Activated naive CD8-positive, alpha-beta T cell treated with anti-CD3 and anti-CD28 coated beads for 36 hours (primary cell): ENCODE data around the gene CABCOCO1. TPM values are rescaled to one million over a fixed set of nuclear protein-coding genes. Genes with fewer than 3 reads are reported as not detected.

Experiments used
- DNase-seq: peaks from one replicate; pipeline ENCODE4 v3.0.0; 2021
- H3K27ac Mint-ChIP-seq: one replicate; pipeline ENCODE4 v1.8.0; 2022; ENCODE audit warnings: mild to moderate bottlenecking, moderate library complexity, mixed read lengths
- H3K27me3 Mint-ChIP-seq: one replicate; pipeline ENCODE4 v1.8.0; 2022; ENCODE audit warnings: mild to moderate bottlenecking, mixed read lengths
- H3K36me3 Mint-ChIP-seq: one replicate; pipeline ENCODE4 v1.8.0; 2021; ENCODE audit warnings: mild to moderate bottlenecking, mixed read lengths
- H3K4me1 Mint-ChIP-seq: one replicate; pipeline ENCODE4 v1.8.0; 2021; ENCODE audit warnings: mixed read lengths
- H3K4me3 Mint-ChIP-seq: one replicate; pipeline ENCODE4 v1.8.0; 2022; ENCODE audit warnings: mild to moderate bottlenecking, moderate library complexity, mixed read lengths
- H3K9me3 Mint-ChIP-seq: one replicate; pipeline ENCODE4 v1.8.0; 2022; ENCODE audit warnings: mixed read lengths
- total RNA-seq, 2 experiments: library from RNA; stranded (reverse); gene quantifications; one replicate each; pipeline ENCODE4 v1.2.3, GENCODE V29; 2021

Gene CABCOCO1
- total RNA-seq, 2 experiments from 2014 or later = not detected

- no peak for DNase-seq
- Mint-ChIP-seq H3K36me3 (no peaks in the 10 kb centered on the region), H3K4me1 (peaks cover 4% of the 10 kb centered on the region), H3K27me3 (peaks cover 8% of the 10 kb centered on the region), H3K27ac (no peak overlapping the region), H3K4me3 (no peak overlapping the region), H3K9me3 (no peaks in the 10 kb centered on the region)
Observed at GRCh38 chr10:61812920-61813319, 150.2 kb downstream of the CABCOCO1 start.

DNA sequence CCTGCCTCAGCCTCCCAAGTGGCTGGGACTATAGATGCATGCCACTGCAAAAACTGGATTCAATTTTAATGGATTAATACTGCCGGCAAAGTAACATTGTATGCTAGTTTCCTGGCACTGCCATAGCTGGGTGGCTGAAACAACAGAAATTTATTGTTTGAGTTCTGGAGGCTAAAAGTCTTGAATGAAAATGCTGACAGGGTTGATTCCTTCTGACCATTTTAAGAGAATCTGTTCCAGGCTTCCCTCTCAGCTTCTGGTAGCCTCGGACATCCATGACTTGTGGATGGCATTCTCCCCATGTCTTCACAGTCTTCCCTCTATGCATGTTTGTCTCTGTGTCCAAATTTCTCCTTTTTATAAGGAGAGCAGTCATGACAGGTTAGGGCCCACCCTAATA lies 151.4 kb downstream of the CABCOCO1 start:
- no peak for DNase-seq
- peaks cover 8% of the 10 kb centered on the region for H3K27me3 Mint-ChIP-seq
- H3K4me1 Mint-ChIP-seq = peaks cover 4% of the 10 kb centered on the region
- H3K36me3 Mint-ChIP-seq = no peaks in the 10 kb centered on the region
- no peaks in the 10 kb centered on the region for H3K9me3 Mint-ChIP-seq
- H3K4me3 Mint-ChIP-seq = no peak overlapping the region
- no peak overlapping the region for H3K27ac Mint-ChIP-seq

DNA sequence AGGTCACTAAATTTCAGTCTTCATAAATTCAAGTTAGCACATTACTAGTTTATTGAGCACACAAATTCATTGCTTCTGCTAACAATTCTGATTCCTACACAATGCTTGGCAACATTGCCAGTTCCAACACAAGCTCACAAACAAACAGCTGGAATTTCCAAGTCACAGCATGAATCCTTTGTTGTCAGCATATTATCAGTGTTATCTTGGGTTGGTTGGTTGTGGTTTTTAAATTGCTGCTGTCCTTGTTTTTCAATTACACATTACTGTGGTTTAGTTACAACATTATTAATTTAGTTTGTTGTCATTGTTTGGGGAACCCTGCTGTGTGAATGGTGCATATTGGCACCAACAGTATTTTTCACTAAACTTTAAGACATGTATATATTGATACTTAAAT lies 152.8 kb downstream of the CABCOCO1 start:
- no peak for DNase-seq
- Mint-ChIP-seq H3K27ac (no peak overlapping the region), H3K4me1 (peaks cover 4% of the 10 kb centered on the region), H3K27me3 (peaks cover 2% of the 10 kb centered on the region), H3K9me3 (no peaks in the 10 kb centered on the region), H3K36me3 (no peaks in the 10 kb centered on the region), H3K4me3 (no peak overlapping the region)

Other genes starting within 250 kb of the CABCOCO1 start
- not detected for gene TMEM26, start 209.5 kb upstream of the CABCOCO1 start, total RNA-seq
- 10 to 100 TPM; 16.5 to 17.1 TPM for gene ARID5B, start 238.8 kb downstream of the CABCOCO1 start, total RNA-seq